Naive thymus-derived CD8-positive, alpha-beta T cell (primary cell): ENCODE data around the gene RAP1GAP2. TPM values are rescaled to one million over a fixed set of nuclear protein-coding genes. Genes with fewer than 3 reads are reported as not detected.
A peak's percentile ranks its signal among the peaks of the same experiment; 100 is the strongest.

ENCODE experiments used
- ATAC-seq, 2 donors: fragments of 150-1000 bp; cut with Tn5 transposase in 1 of 2; sonication (Bioruptor Pico), chemical (Tn5 transposase) in 1 of 2; 1 replicate in 1 of 2; 2 replicates in 1 of 2; pipeline ENCODE4 v1.10.0; 2021; ENCODE audit warnings: mild to moderate bottlenecking in 2 of 2, moderate library complexity in 2 of 2
- POLR2A ChIA-PET: fragments of 350-600 bp; sonication (Branson Sonifier 250); formaldehyde crosslinking; loops from one replicate; lab custom pipeline; 2021; ENCODE audit warnings: antibody characterized with exemption; lab: Charles Lee
- DNase-seq, 10 donors: peaks; one replicate each; pipeline versions ENCODE4 v3.0.0 to v3.0.0-alpha.2; 2020 to 2022
- H3K27ac Mint-ChIP-seq, 10 donors: one replicate each; pipeline ENCODE4 v1.8.0; 2020 to 2022; ENCODE audit warnings: mild to moderate bottlenecking in 10 of 10, mixed read lengths in 10 of 10, moderate library complexity in 4 of 10, inconsistent platforms in 1 of 10
- H3K27me3 Mint-ChIP-seq, 5 donors: one replicate each; pipeline ENCODE4 v1.8.0; 2021 to 2022; ENCODE audit warnings: mixed read lengths in 5 of 5
- H3K36me3 Mint-ChIP-seq, 3 donors: one replicate each; pipeline ENCODE4 v1.8.0; 2020 to 2022; ENCODE audit warnings: mixed read lengths in 3 of 3, mild to moderate bottlenecking in 2 of 3, inconsistent platforms in 1 of 3
- H3K4me1 Mint-ChIP-seq, 4 donors: one replicate each; pipeline ENCODE4 v1.8.0; 2021 to 2022; ENCODE audit warnings: mixed read lengths in 4 of 4
- H3K4me3 Mint-ChIP-seq, 10 donors: one replicate each; pipeline ENCODE4 v1.8.0; 2020 to 2022; ENCODE audit warnings: mild to moderate bottlenecking in 10 of 10, mixed read lengths in 10 of 10, moderate library complexity in 6 of 10, inconsistent platforms in 1 of 10
- H3K9me3 Mint-ChIP-seq, 9 donors: one replicate each; pipeline ENCODE4 v1.8.0; 2020 to 2022; ENCODE audit warnings: mixed read lengths in 9 of 9, mild to moderate bottlenecking in 3 of 9, inconsistent platforms in 1 of 9, moderate library complexity in 1 of 9
- polyA plus RNA-seq, 3 donors: library from polyadenylated mRNA; unstranded; fragments of 300-500 nt; fragmentation: Illumina TruSeq; gene quantifications; one replicate each; pipeline ENCODE4 v1.2.3, GENCODE V29; 2021
- total RNA-seq, 8 experiments: library from RNA in 2 of 8; stranded (reverse) in 2 of 8; gene quantifications; one replicate each; pipeline ENCODE4 v1.2.3 and lab custom pipeline; 2021 to 2026

The RAP1GAP2 gene
- total and polyA plus RNA-seq, 5 experiments from 2014 or later, result 0.44 to 1.6 (median 1.3) TPM

DNA sequence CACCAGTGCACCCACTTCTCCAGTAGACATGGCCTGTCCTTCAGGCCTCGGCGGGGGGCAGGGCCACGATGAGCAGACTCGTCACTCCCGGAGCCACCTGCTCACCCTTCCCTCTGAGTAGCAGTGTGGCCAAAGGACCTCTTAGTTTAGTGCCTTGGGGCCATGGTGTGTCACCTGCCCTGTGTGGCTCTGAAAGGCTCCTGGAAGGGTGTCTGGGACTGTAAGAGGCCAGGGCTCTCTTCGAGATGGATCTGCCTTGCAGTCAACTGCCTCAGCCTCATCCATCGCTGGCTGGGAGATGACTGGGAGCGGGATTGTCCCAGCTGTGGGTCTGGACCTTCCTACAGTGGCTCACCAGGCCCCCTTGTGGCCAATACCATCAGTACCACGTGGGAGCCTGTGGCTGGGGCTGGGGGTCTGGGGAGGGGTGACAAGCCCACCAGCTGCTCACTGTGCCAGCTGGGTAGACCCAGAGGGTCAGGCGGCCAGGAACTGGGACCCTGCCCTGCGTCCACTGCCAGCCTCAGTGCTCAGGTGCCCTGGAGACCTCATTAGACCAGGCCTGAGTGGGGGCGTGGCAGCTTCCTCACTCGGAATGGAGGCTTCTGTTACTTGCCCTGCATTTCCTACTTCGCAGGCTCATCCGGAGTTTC, 133.8 kb downstream of the RAP1GAP2 start:
- Mint-ChIP-seq H3K4me1 (peaks cover 12 to 41% (median 21%) of the 10 kb centered on the region in 4 donors), H3K4me3 (no peak overlapping the region), H3K27me3 (peaks cover 0 to 2% (median 0%) of the 10 kb centered on the region in 5 donors), H3K36me3 (peaks cover 0 to 15% (median 12%) of the 10 kb centered on the region in 3 donors), H3K27ac (no peak overlapping the region), H3K9me3 (peaks cover 0 to 2% (median 0%) of the 10 kb centered on the region in 9 donors)
- ATAC-seq, result no peak
- POLR2A ChIA-PET, result interaction anchor here (1.4 kb wide), 1 partner anchor 72 kb away, joined by 3 read pairs; no protein-coding TSS in a partner anchor
- no peak for DNase-seq

DNA sequence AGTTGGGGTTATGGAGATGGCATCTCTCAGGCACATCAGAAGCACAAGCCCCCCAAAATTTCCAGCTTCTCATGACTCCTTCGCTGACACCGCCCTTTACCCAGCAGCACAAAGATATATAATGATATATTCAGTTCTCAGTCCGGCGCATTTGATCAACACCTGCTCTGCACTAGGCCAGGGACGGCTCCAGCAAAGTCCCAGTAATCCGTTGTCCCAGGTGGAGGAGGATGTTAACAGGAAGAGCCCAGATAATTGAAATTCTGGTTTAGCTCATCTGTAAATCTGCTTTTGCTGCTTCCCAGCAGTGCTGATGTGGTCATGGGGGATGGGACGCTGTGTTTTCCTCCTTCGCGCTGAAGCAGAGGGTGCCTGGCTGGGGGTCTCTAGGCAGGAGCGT, 135.6 kb downstream of the RAP1GAP2 start:
- peaks cover 0 to 2% (median 0%) of the 10 kb centered on the region in 9 donors for H3K9me3 Mint-ChIP-seq
- peaks cover 0 to 2% (median 0%) of the 10 kb centered on the region in 5 donors for H3K27me3 Mint-ChIP-seq
- H3K36me3 Mint-ChIP-seq, result peaks cover 0 to 11% (median 9%) of the 10 kb centered on the region in 3 donors
- DNase-seq (no peak), ATAC-seq (no peak)
- H3K4me3 Mint-ChIP-seq, result no peak overlapping the region
- POLR2A ChIA-PET, result no interaction called here
- peaks cover 18 to 47% (median 33%) of the 10 kb centered on the region in 4 donors for H3K4me1 Mint-ChIP-seq
- H3K27ac Mint-ChIP-seq, result peak overlapping the region in 3 of 10 donors; percentile 15 to 80 (median 28)

DNA sequence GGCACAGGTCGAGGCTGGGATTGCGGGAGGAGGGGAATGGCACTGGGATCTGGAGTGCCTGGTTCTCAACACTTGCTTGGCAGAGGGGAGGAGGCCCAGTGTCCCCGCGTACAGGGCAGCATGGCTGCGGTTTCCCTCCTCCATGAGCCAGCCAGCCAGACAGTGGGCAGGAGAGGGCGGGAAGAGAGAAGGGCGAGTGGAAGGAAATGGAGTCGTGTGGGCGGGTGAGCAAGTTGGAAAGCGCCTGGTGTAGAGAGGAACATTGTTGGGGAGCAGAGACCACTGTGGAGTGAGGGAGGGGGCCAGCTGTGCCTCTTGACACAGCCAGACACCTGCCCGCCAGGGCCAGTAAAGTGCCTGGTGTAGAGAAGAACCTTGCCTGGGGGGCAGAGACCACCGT, 136.7 kb downstream of the RAP1GAP2 start:
- no peak for ATAC-seq
- H3K4me3 Mint-ChIP-seq, result no peak overlapping the region
- H3K36me3 Mint-ChIP-seq, result peaks cover 0 to 7% (median 7%) of the 10 kb centered on the region in 3 donors
- POLR2A ChIA-PET, result no interaction called here
- H3K27ac Mint-ChIP-seq, result no peak overlapping the region
- peaks cover 17 to 45% (median 34%) of the 10 kb centered on the region in 4 donors for H3K4me1 Mint-ChIP-seq
- H3K27me3 Mint-ChIP-seq, result peaks cover 0 to 2% (median 0%) of the 10 kb centered on the region in 5 donors
- no peaks in the 10 kb centered on the region for H3K9me3 Mint-ChIP-seq
- no peak for DNase-seq

DNA sequence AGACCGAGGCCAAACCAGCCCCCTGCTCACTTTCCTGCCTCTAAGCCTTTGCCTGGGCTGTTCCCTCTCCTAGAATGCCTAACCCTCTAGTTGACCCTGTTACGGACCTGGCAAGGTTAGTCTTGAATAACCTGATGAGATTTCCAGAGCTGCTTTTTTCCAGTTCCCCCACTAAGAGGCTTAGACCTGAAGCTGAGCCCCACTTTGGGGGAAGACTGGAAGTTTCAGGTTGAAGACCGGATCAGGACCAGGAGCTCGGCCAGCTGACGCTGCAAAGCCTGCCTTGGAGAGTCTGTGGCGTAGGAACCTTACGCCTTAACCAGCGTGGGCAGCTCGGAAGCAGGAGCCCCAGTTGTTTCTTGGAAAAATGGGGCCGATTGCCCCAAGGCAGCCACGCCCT, 137.4 kb downstream of the RAP1GAP2 start:
- Mint-ChIP-seq H3K27ac (no peak overlapping the region), H3K36me3 (peaks cover 0 to 6% (median 2%) of the 10 kb centered on the region in 3 donors), H3K4me1 (peaks cover 17 to 45% (median 35%) of the 10 kb centered on the region in 4 donors), H3K27me3 (peaks cover 0 to 2% (median 0%) of the 10 kb centered on the region in 5 donors), H3K4me3 (no peak overlapping the region), H3K9me3 (no peaks in the 10 kb centered on the region)
- ATAC-seq (no peak), DNase-seq (peak in 1 of 10 donors; percentile 57)
- POLR2A ChIA-PET, result no interaction called here

DNA sequence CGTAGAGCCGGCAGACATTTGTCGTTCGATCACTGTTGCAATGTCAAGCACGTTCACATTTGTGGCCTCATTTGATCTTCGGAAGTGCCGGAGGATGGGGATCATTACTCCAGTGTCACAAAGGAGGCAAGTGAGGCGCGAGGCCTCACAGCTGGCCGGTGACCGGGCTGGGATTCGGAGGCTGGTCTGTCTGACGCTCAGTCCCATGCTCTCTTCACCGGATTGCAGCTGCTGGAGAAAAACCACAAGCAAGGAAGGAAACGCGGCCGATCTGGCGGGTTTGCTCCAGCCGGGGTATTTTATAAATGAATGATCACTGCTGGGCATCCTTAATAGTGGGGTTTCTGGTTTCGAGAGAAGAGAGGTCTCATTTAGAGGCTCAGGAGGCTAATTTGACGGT, 139.4 kb downstream of the RAP1GAP2 start:
- DNase-seq (no peak), ATAC-seq (no peak)
- no peaks in the 10 kb centered on the region for H3K27me3 Mint-ChIP-seq
- no peak overlapping the region for H3K4me3 Mint-ChIP-seq
- peaks cover 0 to 6% (median 2%) of the 10 kb centered on the region in 3 donors for H3K36me3 Mint-ChIP-seq
- H3K4me1 Mint-ChIP-seq, result peaks cover 15 to 38% (median 30%) of the 10 kb centered on the region in 4 donors
- POLR2A ChIA-PET, result no interaction called here
- peak overlapping the region in 1 of 10 donors; percentile 22 for H3K27ac Mint-ChIP-seq
- H3K9me3 Mint-ChIP-seq, result no peaks in the 10 kb centered on the region

DNA sequence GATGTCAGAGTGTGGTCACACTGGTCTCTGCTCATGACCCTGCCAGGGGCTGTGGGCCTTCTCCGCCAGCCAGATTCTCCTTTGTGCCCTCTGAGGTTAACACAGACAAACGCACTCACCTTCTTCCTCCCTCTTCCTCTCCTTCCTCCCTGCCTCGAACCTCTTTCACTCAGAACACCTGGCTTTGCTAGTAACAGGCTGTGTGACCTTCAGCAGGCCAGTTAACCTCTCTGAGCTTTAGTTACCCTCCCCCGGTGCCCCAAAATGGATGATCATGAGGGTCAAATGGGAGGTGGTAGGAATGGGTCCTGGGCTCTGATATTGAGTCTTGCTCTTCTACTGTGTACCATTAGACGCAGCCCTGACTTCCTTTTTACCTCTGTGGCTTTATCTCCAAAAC, 140.1 kb downstream of the RAP1GAP2 start:
- no peak for DNase-seq
- H3K9me3 Mint-ChIP-seq, result no peaks in the 10 kb centered on the region
- no peak for ATAC-seq
- no peaks in the 10 kb centered on the region for H3K27me3 Mint-ChIP-seq
- peaks cover 0 to 6% (median 2%) of the 10 kb centered on the region in 3 donors for H3K36me3 Mint-ChIP-seq
- H3K4me3 Mint-ChIP-seq, result no peak overlapping the region
- peaks cover 11 to 35% (median 24%) of the 10 kb centered on the region in 4 donors for H3K4me1 Mint-ChIP-seq
- POLR2A ChIA-PET, result no interaction called here
- peak overlapping the region in 3 of 10 donors; percentile 70 to 79 (median 71) for H3K27ac Mint-ChIP-seq

DNA sequence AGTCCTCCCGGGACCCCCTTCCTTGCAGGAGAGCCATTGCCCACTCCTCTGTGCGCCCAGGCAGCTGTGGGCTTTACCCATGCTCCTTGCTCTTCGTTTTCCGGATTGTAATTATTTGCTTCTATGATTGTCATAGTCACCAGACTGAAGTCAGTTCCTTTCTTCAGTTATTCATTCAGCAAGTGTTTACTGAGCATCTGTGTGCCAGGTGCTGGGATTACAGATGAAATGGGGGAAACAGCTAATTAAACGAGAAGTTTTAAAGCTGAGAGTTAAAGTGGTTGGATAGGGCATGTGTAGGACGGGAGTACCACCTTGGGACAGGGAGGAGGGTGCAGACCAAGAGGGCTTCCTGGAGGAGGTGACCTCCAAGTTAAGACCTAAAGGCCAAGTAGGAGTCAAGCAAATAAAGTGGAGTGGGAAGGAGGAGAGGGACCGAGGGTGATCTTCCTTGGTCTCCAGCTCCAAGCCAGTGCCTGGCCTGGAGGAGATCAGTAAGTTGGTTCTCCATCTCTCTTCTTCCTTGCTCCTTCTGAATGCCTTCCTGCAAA, 140.6 kb downstream of the RAP1GAP2 start:
- peak overlapping the region in 3 of 10 donors; percentile 70 to 79 (median 71) for H3K27ac Mint-ChIP-seq
- peaks cover 0 to 6% (median 2%) of the 10 kb centered on the region in 3 donors for H3K36me3 Mint-ChIP-seq
- H3K4me3 Mint-ChIP-seq, result no peak overlapping the region
- DNase-seq (no peak), ATAC-seq (no peak)
- H3K9me3 Mint-ChIP-seq, result no peaks in the 10 kb centered on the region
- H3K4me1 Mint-ChIP-seq, result peaks cover 9 to 30% (median 21%) of the 10 kb centered on the region in 4 donors
- H3K27me3 Mint-ChIP-seq, result no peaks in the 10 kb centered on the region
- POLR2A ChIA-PET, result no interaction called here

DNA sequence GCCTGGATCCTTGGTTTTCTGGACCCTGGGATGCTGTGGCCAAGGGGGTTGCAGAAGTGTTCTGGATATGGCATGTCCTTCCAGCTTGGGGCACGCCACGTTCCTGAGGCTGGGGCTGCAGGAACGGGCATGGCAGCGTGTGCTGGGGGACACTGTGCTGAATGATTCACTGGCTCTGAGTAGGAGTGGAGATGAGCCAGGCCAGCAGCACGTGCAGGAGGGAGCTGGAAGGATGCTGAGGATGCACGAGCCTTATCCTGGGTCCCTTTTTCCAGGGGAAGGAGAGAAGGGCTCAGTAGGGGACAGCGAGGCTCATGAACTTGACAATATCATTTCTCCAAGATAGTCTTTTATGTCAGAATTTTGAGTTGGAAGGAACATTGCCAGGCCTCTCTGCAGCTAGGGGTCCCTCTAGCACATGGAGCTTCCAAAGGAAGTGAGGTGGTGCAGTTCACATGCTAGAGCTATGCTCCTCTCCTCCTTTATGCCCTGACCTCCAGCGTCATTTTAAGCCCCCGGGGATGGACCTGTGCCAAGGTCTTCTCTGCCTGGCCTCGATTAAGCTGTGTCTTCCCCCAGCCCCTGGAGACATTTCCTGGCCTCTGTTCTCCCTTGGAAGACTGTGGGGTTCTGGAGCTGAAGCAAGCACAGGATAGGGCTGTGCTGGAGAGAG, 141.2 kb downstream of the RAP1GAP2 start:
- Mint-ChIP-seq H3K9me3 (no peaks in the 10 kb centered on the region), H3K4me1 (peaks cover 6 to 26% (median 20%) of the 10 kb centered on the region in 4 donors), H3K27ac (peak overlapping the region in 1 of 10 donors; percentile 90), H3K36me3 (peaks cover 0 to 6% (median 2%) of the 10 kb centered on the region in 3 donors), H3K4me3 (no peak overlapping the region), H3K27me3 (no peaks in the 10 kb centered on the region)
- no peak for DNase-seq
- POLR2A ChIA-PET, result no interaction called here
- no peak for ATAC-seq

DNA sequence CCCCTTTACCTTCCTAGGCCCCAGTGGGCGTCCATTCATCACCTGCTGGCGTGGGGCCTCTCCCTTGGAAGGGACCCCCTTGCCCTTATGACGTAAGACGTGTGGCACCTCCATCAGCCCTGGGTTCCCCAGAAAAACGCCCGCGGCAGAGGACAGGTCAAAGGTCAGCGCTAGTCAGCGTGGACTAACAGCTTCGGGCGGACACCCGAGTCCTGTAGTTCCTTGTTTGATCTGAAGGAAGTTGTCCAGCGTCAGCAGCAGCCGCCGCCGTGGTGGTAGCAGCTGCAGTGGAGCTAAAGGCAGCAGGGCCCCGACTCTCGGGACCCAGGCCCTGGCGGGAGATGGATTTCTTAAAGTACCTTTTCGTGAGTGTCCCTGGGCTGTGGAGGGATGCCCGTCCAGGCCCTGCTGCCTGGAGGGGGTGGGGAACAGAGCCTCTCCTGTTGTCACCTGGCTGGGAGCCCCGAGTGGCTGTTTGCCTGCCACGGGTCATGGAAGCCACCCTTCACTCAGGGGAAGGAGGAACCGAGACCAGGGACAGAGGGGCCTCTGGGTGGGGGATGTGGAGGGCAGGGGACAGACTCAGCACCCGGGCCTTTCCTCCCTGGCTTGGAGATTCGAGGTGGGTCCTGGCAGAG, 143.6 kb downstream of the RAP1GAP2 start:
- POLR2A ChIA-PET, result no interaction called here
- DNase-seq, result peak in 1 of 10 donors; percentile 45
- Mint-ChIP-seq H3K27me3 (no peaks in the 10 kb centered on the region), H3K9me3 (no peaks in the 10 kb centered on the region), H3K27ac (no peak overlapping the region), H3K4me1 (peaks cover 14 to 40% (median 37%) of the 10 kb centered on the region in 4 donors), H3K4me3 (no peak overlapping the region), H3K36me3 (peaks cover 0 to 2% (median 0%) of the 10 kb centered on the region in 3 donors)
- no peak for ATAC-seq

DNA sequence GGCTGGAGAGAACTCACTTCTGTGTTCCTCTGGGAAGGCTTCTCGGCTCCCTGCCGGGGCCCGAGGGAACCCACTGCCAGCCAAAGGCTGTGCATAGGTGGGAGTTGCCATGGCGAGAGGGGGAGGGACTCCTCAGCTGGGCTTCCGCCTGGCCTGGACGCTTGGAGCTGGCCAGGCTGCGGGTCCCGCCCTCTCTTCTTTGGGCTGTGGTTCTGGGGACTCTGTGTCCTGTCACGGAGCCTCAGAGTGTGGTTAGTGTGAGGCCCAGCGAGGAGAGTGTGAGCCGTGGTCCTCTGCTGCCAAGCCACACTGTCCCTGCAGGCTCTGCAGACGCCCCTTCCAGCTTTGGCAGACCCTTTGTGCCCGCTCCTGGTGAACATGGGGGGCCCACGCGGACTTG, 144.1 kb downstream of the RAP1GAP2 start:
- peak in 1 of 10 donors; percentile 22 for DNase-seq

DNA sequence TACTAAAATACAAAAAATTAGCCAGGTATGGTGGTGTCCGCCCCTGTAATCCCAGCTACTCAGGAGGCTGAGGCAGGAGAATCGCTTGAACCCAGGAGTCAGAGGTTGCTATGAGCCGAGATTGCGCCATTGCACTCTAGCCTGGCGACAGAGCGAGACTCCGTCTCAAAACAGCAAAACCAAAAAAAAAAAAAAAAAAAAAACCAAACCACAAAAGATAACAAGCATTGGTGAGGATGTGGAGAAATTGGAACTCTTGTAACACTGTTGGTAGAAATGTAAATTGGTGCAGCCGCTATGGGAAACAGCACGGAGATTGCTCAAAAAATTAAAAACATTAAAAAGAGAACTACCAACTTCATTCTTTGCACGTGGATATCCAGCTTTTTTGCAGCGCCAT, 147.7 kb downstream of the RAP1GAP2 start:
- Mint-ChIP-seq H3K27me3 (no peaks in the 10 kb centered on the region), H3K4me1 (peaks cover 16 to 43% (median 39%) of the 10 kb centered on the region in 4 donors), H3K36me3 (no peaks in the 10 kb centered on the region), H3K9me3 (no peaks in the 10 kb centered on the region), H3K4me3 (peak overlapping the region; percentile 5 to 74 (median 60)), H3K27ac (peak overlapping the region in 9 of 10 donors; percentile 15 to 75 (median 40))
- ATAC-seq (peak; percentile 44 to 56), DNase-seq (peak in 2 of 10 donors; percentile 27 to 40)
- POLR2A ChIA-PET, result interaction anchor here (1.4 kb wide), 1 partner anchor 60 kb away, joined by 6 read pairs; no protein-coding TSS in a partner anchor

More for the DNA sequence above, 144.1 kb downstream of the RAP1GAP2 start:
- ATAC-seq, result no peak
- POLR2A ChIA-PET, result no interaction called here
- Mint-ChIP-seq H3K4me1 (peaks cover 16 to 42% (median 40%) of the 10 kb centered on the region in 4 donors), H3K9me3 (no peaks in the 10 kb centered on the region), H3K36me3 (peaks cover 0 to 2% (median 0%) of the 10 kb centered on the region in 3 donors), H3K4me3 (no peak overlapping the region), H3K27ac (no peak overlapping the region), H3K27me3 (no peaks in the 10 kb centered on the region)

DNA sequence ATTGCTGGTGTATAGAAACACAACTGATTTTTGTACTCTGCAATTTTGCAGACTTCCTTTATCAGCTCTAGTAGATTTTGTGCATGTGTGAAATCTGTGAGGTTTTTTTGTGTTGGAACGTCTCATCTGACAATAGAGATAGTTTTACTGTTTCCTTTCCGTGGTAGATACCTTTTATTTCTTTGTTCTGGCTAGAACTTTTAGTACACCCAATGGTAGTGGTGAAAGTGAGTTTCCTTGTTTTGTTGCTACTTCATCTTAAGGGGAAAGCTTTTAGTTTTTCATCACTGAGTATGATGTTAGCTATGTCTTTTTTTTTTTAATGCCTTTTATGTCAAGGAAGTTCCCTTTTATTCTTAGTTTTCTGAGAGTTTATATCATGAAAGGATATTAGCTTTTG, 149.1 kb downstream of the RAP1GAP2 start:
- Mint-ChIP-seq H3K4me1 (peaks cover 16 to 42% (median 39%) of the 10 kb centered on the region in 4 donors), H3K4me3 (peak overlapping the region in 9 of 10 donors; percentile 1 to 79 (median 50)), H3K9me3 (no peaks in the 10 kb centered on the region), H3K36me3 (no peaks in the 10 kb centered on the region), H3K27ac (peak overlapping the region in 8 of 10 donors; percentile 4 to 39 (median 19)), H3K27me3 (no peaks in the 10 kb centered on the region)
- POLR2A ChIA-PET, result interaction anchor here (0.6 kb wide), 1 partner anchor 82 kb away, joined by 5 read pairs; no protein-coding TSS in a partner anchor
- peak in 3 of 10 donors; percentile 36 to 76 (median 70) for DNase-seq
- peak; percentile 89 to 90 for ATAC-seq
